Inferior parietal cortex (tissue), 1 donor: ENCODE results near the gene AREG.
"Not testable (repeated sequence)": the region's sequence is repeated elsewhere in the genome, so short reads cannot be mapped to it uniquely, and the experiment has no call there.

ENCODE experiments used
- DNase-seq: peaks from one replicate; pipeline ENCODE4 v3.0.0-alpha.2; 2016; ENCODE audit errors: extremely low spot score

AREG gene

DNA sequence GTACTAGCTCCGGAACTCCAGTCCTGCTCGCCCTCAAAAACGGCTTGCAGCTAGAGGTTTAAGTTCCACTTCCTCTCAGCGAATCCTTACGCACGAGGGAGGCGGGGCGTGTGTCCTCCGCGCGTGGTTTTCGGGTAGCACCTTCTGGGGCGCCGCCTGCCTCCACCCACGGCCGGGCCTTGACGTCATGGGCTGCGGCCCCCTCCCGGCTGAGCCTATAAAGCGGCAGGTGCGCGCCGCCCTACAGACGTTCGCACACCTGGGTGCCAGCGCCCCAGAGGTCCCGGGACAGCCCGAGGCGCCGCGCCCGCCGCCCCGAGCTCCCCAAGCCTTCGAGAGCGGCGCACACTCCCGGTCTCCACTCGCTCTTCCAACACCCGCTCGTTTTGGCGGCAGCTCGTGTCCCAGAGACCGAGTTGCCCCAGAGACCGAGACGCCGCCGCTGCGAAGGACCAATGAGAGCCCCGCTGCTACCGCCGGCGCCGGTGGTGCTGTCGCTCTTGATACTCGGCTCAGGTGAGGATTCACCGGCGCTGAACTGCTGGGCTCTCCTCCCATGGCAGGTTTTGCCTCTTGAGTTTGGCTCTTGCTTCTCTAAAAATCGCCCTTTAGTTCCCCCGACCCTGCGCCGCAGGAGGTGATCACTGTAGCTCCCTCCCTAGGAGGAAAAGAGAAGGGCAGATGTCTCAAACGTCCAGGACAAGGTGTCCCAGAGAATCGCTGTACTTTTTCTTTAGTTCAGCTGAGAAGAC lies at the start of gene AREG:
Gene AREG, plus strand, starts transcription at position 246 of the 752 bp plus-strand sequence. Its CDS starts 210 bp downstream, at position 456.
- DNase-seq = peak; percentile 34

GRCh38 chr4:74395633-74396032 lies 49.3 kb upstream of the AREG start:
- no peak for DNase-seq

- DNase-seq = no peak
Observed at GRCh38 chr4:74397748-74398426, 47.0 kb upstream of the AREG start.

DNA sequence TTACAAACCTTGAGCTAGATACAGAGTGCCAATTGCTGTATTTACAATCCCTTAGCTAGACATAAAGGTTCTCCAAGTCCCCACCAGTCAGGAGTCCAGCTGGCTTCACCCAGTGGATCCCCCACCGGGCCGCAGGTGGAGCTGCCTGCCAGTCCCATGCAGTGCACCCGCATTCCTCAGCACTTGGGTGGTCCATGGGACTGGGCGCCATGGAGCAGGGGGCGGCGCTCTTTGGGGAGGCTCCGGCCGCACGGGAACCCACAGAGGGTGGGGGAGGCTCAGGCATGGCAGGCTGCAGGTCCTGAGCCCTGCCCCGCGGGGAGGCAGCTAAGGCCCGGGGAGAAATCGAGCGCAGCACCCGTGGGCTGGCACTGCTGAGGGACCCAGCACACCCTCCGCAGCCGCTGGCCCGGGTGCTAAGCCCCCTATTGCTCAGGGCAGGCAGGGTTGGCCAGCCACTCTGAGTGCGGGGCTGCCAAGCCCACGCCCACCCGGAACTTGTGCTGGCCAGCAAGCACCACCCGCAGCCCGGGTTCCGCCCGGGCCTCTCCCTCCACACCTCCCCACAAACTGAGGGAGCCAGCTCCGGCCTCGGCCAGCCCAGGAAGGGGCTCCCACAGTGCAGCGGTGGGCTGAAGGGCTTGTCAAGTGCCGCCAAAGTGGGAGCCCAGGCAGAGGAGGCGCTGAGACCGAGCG lies 45.9 kb upstream of the AREG start:
- not testable (repeated sequence) for DNase-seq

GRCh38 chr4:74400395-74400794 lies 44.5 kb upstream of the AREG start:
- no peak for DNase-seq

DNA sequence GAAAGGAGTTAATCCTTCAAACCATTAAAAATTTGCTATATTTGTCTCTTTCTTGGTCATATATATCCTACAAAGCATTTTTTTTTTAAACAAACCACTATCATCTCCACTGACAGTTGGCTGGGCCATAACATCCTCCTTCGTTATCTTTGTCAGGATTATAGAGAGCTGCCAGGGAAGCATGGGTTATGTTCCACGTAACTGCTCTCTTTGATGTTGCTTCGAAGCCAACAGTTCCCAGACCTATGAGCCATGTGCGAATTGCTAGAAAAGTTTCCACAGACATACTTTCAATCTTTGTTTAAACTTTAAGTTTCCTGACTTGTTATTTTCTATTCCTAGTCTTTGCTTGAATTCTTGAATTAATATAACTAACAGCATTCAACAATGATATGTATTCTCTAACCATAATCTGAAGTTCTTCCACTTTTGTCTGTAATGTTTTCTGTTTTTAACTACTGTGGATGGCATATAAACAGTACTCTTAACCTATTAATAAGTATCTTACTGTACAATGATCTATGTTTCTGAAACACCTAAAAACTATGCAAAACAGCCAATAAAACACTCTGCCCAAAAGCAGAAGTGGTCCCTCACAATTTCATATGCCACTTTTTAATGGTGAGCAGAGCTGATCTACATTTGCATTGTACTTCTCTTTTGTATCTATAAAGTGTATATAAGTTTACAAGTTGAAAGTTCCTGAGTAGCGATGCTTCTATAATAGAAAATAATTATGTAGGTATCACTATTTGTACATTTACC lies 42.1 kb upstream of the AREG start:
- no peak for DNase-seq

- DNase-seq = no peak
Observed at GRCh38 chr4:74407891-74408290, 37.0 kb upstream of the AREG start.

GRCh38 chr4:74408639-74409038 lies 36.3 kb upstream of the AREG start:
- DNase-seq = no peak

DNA sequence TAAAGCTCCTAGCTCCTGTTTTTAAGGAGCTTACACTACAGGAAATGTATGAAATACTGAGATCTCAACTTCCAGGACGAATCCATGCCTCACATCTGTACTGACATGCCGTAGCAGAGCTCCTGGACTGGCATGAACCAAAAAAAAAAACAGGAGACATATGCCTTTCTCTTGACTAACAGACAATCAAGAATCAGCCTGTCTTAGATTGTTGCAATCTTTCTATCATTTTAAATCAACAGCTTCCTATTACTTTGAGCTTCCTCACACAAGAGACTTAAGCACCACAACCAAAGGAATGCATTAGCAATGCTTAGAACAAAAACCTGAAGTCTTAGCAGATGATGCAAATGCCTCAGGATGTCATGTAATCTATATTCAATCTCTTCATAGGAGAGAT lies 34.7 kb upstream of the AREG start:
- no peak for DNase-seq

DNA sequence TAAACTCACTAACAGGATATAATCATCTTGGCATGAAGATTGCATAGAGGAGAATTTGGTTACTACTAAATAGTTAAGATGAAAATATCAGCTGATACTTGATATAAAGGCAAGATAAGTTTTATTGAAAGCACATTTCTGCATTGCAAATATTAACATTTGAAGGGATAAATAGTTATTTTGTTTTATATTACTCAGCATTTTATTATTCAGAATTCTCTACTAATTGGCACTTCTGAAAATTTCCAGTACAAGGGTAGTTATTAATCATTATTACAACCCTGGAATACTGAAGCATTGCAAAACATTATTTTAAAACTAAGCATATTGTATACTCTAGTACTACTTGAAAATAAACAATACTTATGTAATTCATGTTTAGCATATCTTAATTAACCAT lies 32.7 kb upstream of the AREG start:
- DNase-seq = no peak

- DNase-seq = no peak
Observed at GRCh38 chr4:74413265-74413664, 31.7 kb upstream of the AREG start.

- no peak for DNase-seq
Observed at GRCh38 chr4:74414149-74414809, 30.7 kb upstream of the AREG start.

GRCh38 chr4:74415602-74416300 lies 29.2 kb upstream of the AREG start:
- DNase-seq = no peak

DNA sequence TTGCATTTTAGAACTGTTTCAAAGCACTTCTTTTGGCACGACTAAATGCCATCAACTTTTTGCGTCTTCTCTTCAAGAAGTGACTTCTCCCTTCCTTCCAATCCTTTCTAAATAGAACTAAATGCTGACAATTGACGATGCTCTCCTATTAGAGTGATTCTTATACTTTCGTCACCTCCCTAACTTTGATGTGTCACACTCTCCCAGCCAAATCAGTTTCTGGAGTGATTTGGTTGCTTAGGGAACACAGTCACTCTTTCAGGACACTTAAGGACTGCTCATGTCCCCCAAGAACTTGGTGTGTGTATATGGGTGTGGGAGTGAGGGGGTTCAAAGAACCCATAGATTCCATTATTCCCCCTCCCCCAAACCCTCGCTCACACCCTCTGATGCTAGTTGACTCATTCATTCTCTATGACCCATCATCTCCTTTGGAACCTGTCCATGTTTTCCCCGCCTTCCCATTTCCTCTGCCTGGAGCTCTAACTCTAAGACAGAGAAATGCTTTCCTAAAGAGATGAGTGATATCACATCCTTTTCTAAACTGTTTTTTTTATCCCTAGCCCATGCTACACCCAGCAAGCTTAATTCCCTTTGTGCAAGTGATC lies 26.8 kb upstream of the AREG start:
- no peak for DNase-seq

GRCh38 chr4:74420863-74421262 lies 24.1 kb upstream of the AREG start:
- DNase-seq = no peak

- DNase-seq = no peak
Observed at GRCh38 chr4:74423104-74423503, 21.8 kb upstream of the AREG start.

DNA sequence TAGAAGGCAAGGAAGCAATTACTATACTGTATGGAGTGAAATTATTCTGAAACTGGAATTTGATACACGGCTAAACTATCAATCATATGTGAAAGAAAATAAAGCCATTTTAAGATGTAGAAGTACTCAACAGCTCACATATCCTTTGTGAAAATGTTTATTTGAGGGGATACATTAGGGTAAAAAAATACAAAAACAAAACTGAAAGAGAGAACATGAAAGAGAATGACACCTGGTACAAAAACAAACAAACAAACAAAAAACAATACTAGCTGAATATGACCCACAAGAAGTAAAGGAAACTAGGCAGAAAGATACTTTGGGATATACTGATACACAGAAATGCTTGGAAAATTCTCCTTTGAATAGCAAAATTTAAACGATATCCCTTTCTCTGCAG lies 20.8 kb upstream of the AREG start:
- DNase-seq = no peak

DNA sequence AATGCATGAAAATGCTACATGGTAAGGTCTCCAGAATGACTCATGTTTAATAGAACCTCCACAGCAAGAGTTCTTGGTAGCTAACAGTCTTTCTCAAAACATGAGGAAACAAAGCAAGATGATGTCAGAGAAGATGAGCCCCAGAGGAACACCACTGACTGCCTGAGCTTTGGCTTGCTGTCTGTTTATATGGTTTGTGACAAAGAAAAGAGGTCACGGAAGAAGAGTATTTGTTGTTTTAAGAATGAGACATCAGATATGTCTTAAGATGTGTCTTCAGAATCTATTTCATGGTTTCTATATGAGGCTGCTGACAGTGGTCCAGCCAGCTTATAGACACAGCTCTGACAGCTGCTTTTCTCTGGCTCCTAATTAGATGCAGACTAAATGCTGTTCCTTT lies 18.8 kb upstream of the AREG start:
- DNase-seq = no peak

- no peak for DNase-seq
Observed at GRCh38 chr4:74428276-74428675, 16.7 kb upstream of the AREG start.

GRCh38 chr4:74431113-74431826 lies 13.7 kb upstream of the AREG start:
- DNase-seq = no peak
